Right lung (tissue), 10 donors: Measurements from ENCODE around the gene VCAN. TPM values are rescaled to one million over a fixed set of nuclear protein-coding genes. Genes with fewer than 3 reads are reported as not detected.
"Not testable (repeated sequence)": the region's sequence is repeated elsewhere in the genome, so short reads cannot be mapped to it uniquely, and the experiment has no call there.

Experiments
- DNase-seq, 2 donors: peaks; one replicate each; pipeline ENCODE4 v3.0.0-alpha.2; 2013
- long read RNA-seq, 8 donors: transcript quantifications; one replicate each; lab custom pipeline, GENCODE V29; 2026
- polyA plus RNA-seq, 5 donors: library from polyadenylated mRNA; unstranded; fragments of 120-200 nt; gene quantifications; one replicate each; pipeline versions ENCODE4 v1.2.1 to v1.2.3, GENCODE V29; 2013; ENCODE audit warnings: inconsistent platforms in 1 of 5, low replicate concordance in 1 of 5; ENCODE audit not compliant: insufficient read length in 5 of 5, insufficient read depth in 1 of 5

Gene VCAN
- polyA plus RNA-seq: 100 to 1,000 TPM; 371 to 590 (median 512) TPM
- long read RNA-seq, donor 1, full-length matches to known transcripts: 112 of 388 reads
- long read RNA-seq, donor 1, partial matches to known transcripts: 276 of 388 reads
- long read RNA-seq, donor 1, other reads (novel, unspliced or antisense): 0 of 388 reads
- long read RNA-seq, donor 2, full-length matches to known transcripts: 60 of 108 reads
- long read RNA-seq, donor 2, partial matches to known transcripts: 48 of 108 reads
- long read RNA-seq, donor 2, other reads (novel, unspliced or antisense): 0 of 108 reads
- long read RNA-seq, donor 3, full-length matches to known transcripts: 65 of 122 reads
- long read RNA-seq, donor 3, partial matches to known transcripts: 57 of 122 reads
- long read RNA-seq, donor 3, other reads (novel, unspliced or antisense): 0 of 122 reads
- long read RNA-seq, donor 4, full-length matches to known transcripts: 68 of 265 reads
- long read RNA-seq, donor 4, partial matches to known transcripts: 197 of 265 reads
- long read RNA-seq, donor 4, other reads (novel, unspliced or antisense): 0 of 265 reads
- long read RNA-seq, donor 5, full-length matches to known transcripts: 117 of 300 reads
- long read RNA-seq, donor 5, partial matches to known transcripts: 183 of 300 reads
- long read RNA-seq, donor 5, other reads (novel, unspliced or antisense): 0 of 300 reads
- long read RNA-seq, donor 6, full-length matches to known transcripts: 107 of 197 reads
- long read RNA-seq, donor 6, partial matches to known transcripts: 90 of 197 reads
- long read RNA-seq, donor 6, other reads (novel, unspliced or antisense): 0 of 197 reads
- long read RNA-seq, donor 7, full-length matches to known transcripts: 103 of 159 reads
- long read RNA-seq, donor 7, partial matches to known transcripts: 56 of 159 reads
- long read RNA-seq, donor 7, other reads (novel, unspliced or antisense): 0 of 159 reads
- long read RNA-seq, donor 8, full-length matches to known transcripts: 42 of 60 reads
- long read RNA-seq, donor 8, partial matches to known transcripts: 18 of 60 reads
- long read RNA-seq, donor 8, other reads (novel, unspliced or antisense): 0 of 60 reads

GRCh38 chr5:83471405-83472212, at the start of gene VCAN:
VCAN (plus strand) TSS chr5:83471744; CDS start chr5:83483519, 11,775 bp downstream.
- peak; percentile 89 to 94 for DNase-seq

- DNase-seq: no peak
Observed at GRCh38 chr5:83422284-83422683, 49.3 kb upstream of the VCAN start.

GRCh38 chr5:83426855-83427254, 44.7 kb upstream of the VCAN start:
- DNase-seq: no peak

DNA sequence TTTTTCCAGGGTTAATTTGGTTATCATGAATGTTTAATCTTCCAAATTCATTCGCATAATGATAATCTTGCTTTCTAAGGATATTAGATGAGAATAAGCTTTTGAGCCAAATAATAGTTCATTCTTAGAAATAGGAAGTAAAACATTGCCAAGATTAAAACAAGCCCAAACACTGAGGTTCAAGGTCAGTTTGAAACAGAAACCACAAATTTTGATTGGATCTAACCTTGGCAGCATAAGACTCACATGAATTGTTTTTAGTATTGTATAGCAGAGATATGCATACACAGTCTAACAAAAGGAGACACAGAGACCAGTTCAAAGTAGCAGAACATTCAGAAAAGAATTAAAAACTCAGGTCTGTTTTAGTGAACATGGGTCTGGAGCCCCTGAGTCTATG, 43.4 kb upstream of the VCAN start:
- DNase-seq: peak in 1 of 2 donors; percentile 32

DNA sequence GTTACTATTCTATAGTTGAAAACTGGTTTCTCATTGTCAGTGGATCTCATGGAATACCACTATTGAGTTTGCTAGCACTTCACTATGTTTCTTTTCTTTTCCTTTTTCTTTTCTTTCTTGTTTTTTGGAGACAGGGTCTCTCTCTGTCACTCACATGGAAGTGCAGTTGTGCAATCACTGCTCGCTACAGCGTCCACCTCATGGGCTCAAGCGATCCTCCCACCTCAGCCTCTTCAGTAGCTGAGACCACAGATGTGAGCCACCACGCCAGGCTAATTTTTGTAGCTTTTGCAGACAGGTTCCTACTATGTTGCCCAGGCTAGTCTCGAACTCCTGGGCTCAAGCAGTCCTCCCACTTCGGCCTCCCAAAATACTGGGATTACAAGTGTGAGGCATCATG, 42.7 kb upstream of the VCAN start:
- no peak for DNase-seq

- peak; percentile 27 to 39 for DNase-seq
Observed at GRCh38 chr5:83430130-83431010, 41.2 kb upstream of the VCAN start.

GRCh38 chr5:83433891-83434290, 37.7 kb upstream of the VCAN start:
- DNase-seq: no peak

DNA sequence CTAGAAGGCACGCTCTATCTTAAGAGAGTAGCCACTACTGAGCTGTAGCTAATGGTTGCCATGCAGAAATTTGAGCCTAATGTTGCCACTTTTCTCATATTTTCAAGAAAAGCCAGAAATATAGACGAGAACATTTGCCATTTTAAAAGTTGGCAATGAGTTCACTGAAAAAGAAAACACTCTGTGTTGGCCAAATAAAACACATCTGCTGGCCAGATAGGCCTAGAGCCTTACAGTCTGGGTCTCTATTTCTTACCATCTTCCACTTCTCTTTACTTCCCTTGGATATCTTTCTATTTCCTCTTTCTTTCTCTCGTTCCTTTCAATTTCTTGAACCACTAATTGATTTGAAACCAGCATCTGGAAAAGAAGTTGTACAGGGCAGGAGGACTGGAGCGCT, 36.6 kb upstream of the VCAN start:
- DNase-seq: no peak

DNA sequence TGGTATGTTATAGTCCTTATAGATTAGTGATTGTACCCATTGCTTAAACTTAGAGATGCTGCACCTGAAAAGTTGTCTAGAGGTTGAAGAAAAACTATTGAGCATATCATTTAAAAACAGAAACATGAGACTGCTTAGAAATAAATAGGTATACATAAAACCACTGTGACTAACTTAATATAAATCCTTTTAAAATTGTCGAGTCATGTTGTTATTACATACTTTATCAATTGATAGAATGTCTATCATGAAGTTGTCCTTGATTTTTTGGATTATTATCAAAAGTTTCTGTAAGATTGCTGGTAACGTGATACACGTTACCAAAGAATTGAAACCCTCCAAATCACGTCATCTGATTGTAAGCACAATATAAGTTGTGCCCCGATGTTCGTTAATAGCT, 35.3 kb upstream of the VCAN start:
- no peak for DNase-seq

- not testable (repeated sequence) for DNase-seq
Observed at GRCh38 chr5:83437697-83438096, 33.8 kb upstream of the VCAN start.

GRCh38 chr5:83440826-83441225, 30.7 kb upstream of the VCAN start:
- DNase-seq: no peak

GRCh38 chr5:83441747-83442146, 29.8 kb upstream of the VCAN start:
- no peak for DNase-seq

DNA sequence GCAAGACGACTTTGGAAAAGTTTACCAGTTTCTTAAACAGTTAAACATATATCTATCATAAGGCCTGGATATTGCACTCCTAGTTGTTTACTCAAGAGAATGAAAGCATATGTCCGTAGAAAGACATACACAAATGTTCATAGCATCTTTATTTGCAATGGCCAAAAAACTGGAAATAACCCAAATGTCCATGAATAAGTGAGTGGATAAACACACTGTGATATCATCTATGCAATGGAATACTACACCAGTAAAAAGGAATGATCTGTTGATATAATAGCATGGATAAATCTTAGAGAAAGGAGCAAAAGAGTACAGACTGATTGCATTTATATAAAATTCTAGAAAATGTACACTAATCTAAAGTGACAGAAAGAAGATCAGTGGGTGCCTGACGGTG, 28.0 kb upstream of the VCAN start:
- DNase-seq: no peak

- no peak for DNase-seq
Observed at GRCh38 chr5:83444445-83444844, 27.1 kb upstream of the VCAN start.

DNA sequence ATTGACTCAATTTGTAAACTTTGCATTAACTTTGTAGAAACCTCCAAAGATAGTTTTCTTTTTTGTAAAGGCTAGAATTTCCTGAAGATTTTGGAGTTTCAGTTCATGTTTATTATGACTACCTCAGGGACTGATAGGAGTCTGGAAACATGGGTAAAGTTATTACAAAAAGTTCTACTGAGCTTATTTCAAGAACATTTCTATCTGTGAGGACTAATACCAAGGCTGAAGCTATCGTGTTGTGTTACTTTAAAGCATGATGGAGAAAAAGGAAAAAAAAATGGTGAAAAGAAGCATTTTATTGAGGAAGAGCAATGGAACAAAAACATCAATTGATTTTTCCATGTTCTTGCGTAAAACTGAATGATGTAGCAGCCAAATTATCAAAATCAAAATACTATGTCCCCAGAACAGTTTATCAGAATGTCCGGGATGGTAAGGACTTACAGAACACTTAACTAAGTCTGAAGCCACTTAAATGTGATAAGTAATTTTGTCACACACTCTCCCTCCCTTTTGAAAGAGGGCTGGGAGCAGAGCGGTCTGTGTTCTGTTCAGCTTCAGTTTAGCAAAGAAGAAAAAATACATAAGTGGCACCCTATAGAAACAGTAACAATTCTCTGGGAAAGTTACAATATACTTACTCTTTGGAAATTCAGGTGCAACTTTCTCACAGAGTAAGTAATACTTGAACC, 25.1 kb upstream of the VCAN start:
- DNase-seq: no peak

GRCh38 chr5:83447533-83447932, 24.0 kb upstream of the VCAN start:
- no peak for DNase-seq

DNA sequence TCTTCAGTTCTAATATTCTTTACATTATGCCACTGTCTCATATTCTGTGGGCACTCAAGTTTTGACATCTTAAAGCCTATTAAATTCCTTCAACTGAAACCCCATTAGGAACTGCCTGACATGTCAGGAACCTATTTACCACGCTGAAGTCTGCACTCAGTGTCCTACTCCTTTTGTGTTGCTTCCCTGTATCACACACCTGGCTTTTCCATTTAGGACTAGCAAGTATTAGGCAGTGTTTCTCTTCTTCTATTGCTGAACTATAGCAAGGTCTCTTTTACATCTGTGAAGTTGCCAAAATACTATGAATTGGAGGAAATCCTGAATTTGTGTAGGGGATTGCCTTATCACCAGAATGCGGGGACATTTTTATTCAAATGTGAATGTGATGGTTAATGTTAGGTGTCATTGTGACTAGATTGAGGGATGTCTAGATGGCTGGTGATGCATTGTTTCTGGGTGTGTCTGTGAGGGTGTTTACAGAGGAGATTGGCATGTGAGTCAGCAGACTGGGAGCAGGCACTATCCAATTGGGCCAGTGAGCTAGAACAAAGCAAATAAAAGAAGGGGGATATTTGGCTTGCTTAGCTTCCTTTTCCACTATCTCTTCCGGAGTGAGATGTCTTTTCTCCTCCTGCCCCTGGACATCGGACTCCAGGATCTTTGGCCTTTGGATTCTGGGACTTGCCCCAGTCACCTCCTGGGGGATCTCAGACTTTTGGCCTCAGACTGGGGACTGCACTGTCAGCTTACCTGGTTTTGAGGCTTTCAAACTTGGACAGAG, 21.2 kb upstream of the VCAN start:
- DNase-seq: no peak

GRCh38 chr5:83450967-83451248, 20.6 kb upstream of the VCAN start:
- no peak for DNase-seq

GRCh38 chr5:83451955-83452354, 19.6 kb upstream of the VCAN start:
- DNase-seq: no peak
